GM18526 (cell line): ENCODE data around the gene FLT3LG.

Experiments used
- POLR2A ChIP-seq: IDR thresholded peaks from 3 replicates; pipeline ENCODE4 v1.6.1; 2011; ENCODE audit not compliant: insufficient read length; ENCODE audit errors: extremely low read depth

Gene FLT3LG

DNA sequence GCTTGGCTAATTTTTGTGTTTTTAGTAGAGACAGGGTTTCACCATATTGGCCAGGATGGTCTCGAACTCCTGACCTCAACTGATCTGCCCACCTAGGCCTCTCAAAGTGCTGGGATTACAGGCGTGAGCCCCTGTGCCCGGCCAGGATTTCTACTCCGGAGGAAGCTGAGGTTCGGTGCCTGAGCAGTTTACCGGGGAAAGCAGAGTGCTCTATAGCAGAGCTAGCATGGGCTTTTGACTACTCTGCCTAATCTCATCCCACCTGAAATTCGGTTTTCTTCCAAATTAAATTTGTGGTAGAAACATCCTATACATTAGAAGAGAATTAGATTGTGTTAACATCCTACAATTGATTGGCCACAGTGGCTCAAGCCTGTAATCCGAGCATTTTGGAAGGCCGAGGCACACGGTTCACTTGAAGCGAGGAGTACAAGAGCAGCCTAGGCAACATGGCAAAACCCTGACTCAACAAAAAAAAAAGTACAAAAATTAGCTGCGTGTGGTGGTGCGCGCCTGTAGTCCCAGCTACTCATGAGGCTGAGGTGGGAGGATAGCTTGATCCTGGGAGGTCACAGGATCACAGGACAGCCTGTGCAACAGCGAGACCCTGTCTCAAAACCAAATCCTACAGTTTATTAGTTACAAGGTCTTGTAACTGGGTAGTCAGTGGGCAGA, 15.0 kb downstream of the FLT3LG start:
- no peak for TF ChIP-seq POLR2A

DNA sequence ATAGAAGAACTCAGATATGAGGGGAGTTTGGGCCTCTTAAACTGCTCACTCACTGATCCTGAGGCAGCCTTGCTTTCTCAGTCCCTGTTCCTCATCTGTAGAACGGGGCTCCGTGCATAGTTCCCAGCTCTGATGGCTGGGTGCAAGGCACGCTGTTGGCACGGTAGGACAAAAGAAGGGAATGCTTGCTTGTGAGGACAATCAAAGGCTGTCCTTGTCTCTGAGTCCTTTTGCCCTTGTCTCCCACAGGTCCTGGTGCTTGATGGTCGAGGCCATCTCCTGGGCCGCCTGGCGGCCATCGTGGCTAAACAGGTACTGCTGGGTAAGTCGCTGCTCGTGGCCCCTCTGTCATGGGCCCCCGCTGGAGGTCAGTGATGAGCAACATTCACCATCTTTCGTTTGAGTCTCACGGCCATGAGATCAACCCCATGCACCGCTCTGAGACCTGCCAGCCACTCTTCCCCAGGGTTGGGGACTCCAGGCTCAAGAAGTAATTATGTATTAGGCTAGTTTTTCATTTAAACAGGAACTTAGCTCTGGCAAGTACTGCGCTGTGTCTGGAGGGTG, 15.7 kb downstream of the FLT3LG start:
- no peak for TF ChIP-seq POLR2A

DNA sequence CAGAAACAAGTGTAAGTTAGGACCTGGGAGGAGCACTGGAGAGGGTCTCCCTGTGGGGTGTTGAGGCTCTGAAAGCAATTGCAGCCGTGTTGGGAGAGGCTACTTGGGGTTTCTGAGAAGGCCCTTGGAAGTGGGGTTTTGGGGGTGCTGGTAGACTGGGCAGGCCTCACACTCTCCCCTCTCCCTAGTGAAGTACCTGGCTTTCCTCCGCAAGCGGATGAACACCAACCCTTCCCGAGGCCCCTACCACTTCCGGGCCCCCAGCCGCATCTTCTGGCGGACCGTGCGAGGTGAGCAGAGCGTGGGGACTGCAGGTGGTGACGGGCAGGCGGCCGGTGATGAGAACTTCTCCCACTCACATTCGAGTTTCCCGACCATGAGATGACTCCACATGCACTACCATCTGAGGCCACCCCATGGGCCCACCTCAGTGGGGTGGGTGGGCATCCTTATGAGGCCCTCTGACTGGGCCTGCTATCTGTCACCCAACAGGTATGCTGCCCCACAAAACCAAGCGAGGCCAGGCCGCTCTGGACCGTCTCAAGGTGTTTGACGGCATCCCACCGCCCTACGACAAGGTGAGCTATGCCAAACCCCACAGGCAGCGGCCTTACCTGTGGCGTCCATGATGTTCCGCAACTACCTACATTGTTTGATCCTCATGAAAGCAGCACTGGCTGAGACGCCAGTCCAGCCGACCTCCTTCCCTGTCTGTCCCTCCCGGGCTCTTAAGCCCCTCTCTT, 16.4 kb downstream of the FLT3LG start:
- TF ChIP-seq POLR2A, result no peak

DNA sequence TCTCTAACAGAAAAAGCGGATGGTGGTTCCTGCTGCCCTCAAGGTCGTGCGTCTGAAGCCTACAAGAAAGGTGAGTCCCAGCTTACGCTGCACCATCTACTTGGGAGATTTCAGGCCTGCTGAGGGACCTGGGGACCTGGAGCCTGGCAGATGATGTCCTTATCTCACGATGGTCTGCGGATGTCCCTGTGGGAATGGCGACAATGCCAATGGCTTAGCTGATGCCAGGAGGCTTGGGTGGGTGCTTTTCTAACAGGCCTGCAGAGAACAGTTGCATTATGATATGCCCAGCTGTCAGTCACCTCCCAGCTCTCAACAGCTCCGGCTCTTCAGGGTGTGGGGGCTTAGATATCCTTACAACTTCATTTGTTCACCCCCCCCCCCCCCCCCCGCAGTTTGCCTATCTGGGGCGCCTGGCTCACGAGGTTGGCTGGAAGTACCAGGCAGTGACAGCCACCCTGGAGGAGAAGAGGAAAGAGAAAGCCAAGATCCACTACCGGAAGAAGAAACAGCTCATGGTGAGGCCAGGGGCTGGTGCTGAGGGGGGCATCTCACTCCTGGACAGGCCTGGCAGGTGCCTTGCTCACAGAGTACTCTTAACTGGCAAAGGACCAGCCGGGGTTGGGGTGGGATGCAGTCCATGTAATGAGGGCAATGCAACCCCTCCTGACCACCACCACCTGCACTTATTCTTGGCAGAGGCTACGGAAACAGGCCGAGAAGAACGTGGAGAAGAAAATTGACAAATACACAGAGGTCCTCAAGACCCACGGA, 17.2 kb downstream of the FLT3LG start:
- no peak for TF ChIP-seq POLR2A

DNA sequence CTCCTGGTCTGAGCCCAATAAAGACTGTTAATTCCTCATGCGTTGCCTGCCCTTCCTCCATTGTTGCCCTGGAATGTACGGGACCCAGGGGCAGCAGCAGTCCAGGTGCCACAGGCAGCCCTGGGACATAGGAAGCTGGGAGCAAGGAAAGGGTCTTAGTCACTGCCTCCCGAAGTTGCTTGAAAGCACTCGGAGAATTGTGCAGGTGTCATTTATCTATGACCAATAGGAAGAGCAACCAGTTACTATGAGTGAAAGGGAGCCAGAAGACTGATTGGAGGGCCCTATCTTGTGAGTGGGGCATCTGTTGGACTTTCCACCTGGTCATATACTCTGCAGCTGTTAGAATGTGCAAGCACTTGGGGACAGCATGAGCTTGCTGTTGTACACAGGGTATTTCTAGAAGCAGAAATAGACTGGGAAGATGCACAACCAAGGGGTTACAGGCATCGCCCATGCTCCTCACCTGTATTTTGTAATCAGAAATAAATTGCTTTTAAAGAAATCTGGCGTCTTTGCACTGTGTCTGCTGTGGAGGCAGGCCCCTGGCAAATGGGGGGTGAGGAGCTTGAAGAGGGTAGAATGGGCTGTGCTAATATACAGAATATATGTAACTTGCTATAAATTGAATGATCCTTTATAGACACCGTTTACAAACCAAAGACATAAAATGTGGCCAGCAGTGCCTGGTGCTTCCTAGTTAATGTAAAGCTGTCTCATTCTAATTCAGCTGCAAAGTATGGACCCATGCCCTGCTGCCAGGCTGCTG, 18.0 kb downstream of the FLT3LG start:
- no peak for TF ChIP-seq POLR2A

DNA sequence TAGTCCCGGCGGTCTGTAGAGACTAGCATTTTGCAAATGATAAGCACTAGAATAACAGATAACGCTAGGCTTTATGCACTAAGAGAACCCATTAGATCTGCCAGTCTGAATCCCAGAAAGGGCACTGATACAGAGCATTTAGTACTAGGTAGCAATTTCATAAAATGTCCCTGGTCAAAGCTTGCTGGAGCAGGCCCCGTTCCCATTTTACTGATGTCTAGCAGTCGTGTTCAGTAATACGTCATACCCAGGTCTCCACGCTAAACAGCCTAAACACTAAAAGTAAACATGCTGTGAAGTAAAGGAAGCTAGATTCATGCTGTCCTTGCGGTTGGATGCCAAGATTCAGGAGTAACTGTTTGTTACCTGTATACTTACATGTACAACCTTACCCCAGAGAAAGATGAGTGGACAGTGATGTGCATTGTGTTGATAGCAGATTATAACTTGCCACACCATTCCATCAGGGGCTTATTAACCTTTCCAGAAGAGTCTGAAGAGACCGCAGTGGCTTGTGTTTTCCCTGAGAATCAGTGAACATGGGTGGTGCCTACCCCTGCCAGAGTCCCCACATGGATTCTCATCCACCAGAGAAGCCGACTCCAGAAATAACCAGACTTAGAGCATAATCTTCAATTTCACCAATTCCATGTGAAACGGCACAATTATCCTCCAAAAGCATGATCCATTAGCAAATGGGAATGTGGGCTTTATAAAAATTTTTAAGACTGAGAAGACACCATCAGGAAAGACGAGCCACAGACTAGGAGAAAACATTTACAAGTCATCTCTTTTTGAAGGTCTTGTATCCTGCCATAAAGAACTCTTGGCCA, 18.8 kb downstream of the FLT3LG start:
- peak; percentile 48 for TF ChIP-seq POLR2A

DNA sequence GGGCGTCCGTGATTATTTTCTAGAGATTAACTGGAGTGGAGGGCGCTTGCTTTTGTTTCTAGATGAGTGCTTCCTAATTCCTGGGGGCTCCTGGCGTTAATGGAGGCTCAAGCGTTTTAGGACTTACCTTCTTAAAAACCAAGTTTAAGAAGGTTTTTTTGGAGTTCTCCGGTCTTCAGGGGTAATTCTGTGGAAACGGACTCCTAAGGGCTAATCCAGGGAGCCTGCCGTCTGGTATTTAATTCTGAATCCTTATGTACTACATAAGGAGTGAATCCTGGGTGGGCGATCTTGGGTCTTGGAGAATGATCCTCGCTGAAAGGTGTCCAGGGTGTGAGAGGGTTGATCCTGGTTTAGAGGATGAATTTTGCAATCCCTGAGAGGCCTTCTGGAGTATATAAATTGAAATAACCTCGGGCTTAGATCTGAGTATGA, 22.6 kb downstream of the FLT3LG start:
- no peak for TF ChIP-seq POLR2A

DNA sequence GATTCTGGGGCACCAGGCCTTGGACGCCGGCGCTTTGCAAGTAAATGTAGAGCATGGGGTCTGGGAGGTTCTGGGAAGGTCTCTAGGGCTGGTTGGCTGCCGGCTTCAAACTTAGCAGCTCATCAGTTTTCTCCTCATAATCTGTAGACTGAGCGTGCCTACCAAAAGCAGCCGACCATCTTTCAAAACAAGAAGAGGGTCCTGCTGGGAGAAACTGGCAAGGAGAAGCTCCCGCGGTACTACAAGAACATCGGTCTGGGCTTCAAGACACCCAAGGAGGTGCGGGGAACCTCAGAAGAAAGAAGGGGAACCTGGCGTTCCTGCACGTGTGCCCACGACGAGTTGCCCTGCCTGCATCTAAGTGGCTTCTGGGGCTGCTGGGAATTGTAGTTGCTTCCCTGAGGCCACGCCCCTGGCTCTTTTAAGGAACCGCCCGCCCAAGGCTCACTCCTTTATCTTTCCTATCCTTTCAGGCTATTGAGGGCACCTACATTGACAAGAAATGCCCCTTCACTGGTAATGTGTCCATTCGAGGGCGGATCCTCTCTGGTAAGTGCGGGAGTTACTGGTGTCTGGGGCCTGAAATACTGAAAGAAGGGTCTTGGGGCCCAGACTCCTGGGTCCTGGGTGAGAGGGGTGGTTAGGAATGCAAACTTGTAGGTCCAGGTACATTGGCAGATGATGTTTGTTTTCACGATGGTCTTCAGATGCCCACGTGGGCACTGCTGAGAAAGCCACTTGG, 23.2 kb downstream of the FLT3LG start:
- peak; percentile 39 for TF ChIP-seq POLR2A

DNA sequence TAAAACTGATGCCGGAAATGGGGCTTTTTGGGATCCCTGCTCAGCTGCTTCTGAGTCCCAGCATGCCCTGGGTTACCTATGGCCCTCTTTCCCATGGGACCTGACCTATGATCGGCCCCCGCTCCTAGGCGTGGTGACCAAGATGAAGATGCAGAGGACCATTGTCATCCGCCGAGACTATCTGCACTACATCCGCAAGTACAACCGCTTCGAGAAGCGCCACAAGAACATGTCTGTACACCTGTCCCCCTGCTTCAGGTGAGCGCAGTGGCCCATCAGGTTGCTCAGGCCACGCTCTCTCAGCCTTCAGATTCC, 23.7 kb downstream of the FLT3LG start:
- no peak for TF ChIP-seq POLR2A

DNA sequence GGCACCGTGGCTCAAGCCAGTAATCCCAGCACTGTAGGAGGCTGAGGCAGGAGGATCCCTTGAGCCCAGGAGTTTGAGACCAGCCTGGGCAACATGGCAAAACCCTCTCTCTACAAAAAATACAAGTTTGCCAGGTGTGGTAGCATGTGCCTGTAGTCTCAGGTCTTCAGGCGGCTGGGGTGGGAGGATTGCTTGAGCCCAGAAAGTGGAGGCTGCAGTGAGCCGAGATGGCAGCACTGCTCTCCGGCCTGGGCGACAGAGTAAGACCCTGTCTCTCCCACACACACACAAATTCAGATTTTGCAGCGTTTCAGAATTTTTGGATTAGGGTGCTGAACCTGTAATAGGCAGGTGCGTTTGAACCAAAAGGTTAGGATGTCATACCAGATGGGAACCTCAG, 24.5 kb downstream of the FLT3LG start:
- no peak for TF ChIP-seq POLR2A

DNA sequence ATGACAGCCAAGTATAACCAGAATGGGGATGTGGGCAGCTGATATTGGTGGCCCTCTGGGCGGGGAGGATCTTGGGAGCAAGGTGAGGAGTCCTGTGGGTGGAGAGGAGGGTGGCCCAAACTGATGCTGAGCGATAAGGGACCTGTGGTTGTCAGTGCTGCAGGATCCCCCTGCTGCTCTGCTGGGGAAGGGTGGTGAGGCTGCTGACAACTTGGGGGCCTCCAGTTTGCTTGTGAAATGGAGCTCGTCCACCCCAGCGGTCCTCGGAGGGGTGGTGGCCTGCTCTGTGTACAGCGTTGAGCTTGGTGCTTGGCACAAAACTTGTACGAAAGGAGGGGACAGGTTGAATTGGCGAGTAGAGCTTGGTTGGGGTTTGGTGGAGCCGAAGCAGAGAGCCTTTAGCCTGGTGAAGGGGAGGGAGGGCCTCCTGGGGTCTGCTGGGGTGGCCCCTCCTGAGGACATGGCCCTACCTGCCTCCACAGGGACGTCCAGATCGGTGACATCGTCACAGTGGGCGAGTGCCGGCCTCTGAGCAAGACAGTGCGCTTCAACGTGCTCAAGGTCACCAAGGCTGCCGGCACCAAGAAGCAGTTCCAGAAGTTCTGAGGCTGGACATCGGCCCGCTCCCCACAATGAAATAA, 25.1 kb downstream of the FLT3LG start:
- peak; percentile 23 for TF ChIP-seq POLR2A

DNA sequence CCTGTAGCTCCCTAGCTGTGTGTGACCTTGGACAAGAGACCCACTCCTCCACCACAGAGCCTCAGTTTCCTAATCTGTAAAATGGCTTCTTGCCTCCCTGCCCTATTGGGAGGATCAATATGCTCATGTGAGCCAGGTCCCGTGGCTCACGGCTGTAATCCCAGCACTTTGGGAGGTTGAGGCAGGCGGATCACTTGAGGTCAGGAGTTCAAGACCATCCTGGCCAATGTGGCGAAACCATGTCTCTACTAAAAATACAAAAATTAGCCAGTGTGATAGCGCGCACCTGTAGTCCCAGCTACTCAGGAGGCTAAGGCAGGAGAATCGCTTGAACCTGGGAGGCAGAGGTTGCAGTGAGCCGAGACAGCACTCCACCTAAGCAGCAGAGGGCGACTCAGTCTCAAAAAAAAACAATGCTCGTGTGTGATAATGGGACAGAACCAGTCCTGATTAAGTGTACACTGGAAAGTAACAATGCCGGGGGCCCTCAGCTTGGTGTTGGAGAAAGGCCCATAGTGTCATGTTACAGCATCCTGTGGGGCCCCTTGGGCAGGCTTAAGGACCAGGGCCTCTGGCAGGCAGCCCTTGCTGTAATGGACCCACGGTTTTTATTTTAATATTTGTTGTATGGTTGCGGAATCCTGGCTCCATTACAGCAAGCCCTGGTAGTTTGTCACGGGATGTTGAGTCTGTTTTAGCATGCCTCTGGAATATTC, 29.0 kb downstream of the FLT3LG start:
- TF ChIP-seq POLR2A, result no peak
